Measurements from ENCODE around the gene ACKR2.

Gene ACKR2

DNA sequence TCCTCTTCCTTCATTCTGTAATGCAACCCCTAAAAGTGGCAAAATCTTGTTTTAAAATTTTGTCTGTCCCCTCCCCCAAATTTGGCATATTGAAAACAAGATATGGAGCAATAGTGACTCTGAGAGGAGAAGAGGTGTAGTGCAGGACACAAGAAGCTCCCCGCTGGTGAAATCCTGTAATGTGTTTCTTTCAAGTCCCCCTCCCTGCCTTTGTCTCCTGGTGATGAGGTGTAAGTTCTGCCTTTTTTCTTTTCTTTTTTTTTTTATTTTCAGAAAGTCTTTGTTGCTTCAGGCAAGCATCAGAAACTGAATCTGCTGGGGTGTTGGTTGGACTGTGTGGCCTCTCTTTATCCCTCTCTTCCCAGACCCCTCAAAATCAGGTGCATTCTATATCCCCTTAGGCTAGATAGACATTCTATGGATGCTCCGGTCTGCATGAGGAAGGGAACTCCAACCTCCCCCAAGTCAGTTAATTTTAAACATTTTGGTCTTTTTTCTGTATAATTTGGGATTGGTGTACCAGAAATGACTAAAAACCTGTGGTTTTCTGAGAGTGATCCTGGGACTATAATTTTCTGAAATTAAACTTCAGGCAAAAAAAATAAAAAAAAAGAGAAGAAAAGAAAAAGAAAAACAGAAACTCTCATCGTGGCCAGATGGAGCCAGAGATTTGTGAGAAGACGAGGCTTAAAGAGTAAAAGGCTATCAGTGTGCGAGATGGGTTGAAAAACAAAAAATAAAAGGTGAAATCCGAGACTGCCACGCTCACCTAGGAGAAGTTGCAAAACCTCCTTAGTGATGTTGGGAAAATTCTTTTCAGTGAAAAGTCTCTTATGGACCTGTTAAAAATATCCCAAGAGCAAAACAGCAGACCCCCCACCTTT lies 21.4 kb downstream of the ACKR2 start:
- no peak for DNase-seq

DNA sequence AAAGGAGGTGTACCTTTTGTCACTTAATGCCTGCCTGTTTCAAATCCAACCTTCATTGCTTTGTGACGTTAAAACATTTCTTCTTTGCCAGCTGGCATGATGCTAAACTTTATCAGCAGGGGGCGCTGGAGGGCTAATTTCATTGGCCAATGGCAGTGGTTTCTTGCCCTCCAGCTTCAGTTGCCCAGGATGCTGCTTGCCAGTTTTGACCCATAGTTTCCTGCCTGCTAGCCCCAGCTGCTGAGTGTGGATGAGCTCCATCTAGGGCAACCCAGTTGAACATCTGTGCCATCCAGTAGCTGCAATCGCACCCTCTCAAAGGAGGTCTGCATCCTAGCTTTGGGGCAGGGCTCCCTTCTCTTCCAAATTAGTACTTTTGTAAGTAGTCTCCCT lies 22.1 kb downstream of the ACKR2 start:
- DNase-seq: no peak

DNA sequence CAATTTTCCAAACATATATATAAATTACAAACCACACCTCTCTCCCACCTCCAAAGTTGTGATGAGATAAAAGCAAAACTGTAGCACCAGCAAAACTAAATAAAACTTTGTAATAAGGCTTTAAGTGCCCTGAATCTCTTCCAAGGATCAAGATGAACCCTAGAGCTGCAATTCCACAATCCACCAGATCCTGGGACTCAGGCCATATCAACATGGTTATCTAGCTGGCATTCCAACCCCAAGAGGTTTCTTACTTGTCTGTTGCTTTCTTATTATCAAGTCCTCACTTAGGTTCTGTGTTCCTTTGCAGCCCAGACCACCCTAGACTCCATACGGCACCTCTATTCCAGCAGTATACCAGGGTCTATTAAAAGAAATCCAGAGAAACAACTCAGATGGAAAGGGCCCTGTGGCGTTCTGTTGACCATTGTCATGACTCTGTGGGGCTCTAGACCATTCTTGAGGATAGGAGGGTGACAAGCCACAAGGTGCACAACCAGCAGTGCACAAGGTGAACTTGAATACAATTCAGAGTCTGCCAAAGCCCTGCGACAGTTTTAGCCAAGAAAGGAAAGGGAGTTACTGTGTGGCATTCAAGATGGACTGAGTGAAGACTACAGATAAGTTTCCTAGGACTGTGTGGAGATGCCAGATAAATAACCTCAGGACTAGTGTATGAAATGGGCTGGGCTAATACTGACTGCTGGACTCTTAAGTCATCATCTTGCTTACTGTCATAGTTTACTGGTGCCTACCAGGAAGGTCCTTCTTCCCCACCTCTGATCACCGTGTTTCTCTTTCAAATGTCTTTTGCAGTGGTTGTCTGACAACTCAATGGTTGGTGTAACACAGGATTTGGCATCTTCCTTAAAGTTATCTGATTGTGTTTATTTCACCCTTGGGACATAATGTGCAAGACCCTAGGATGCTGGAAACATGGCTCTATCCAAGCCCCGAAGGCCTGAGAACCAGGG lies 27.2 kb downstream of the ACKR2 start:
- no peak for DNase-seq

DNA sequence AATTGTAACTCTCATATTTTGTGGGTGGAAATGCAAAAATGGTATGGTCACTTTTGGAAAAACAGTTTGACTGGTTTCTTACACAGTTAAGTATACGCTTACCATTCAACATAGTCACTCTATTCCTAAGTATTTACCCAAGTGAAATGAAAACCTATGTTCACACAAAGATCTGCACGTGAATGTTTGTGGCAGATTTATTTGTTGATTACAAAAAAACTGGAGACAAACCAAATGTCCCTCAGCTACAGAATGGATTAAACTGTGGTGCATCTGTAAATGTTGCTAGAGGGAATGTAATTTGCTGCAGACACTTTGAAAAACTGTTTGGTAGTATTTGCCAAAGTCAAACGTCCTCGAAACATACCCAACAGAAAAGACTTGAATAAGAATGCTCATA lies 29.3 kb downstream of the ACKR2 start:
- no peak for DNase-seq

DNA sequence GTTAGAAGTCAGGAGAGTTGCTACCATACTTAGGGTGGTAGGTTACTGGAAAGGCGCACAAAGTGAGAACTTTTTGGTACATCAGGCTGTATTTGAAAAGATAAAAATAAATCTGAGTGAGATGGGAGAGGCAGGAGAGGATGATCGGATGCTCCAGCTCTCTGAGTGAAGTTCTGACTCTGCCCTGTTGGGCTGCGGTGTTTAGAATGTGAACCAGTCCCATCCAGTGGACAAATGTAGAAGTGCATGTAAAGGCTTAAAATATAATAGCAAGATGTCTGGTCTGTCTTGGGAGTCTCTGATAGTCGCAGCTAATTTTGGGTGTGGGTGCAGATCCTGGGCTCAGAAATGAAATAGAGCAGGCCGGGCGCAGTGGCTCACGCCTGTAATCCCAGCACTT lies 30.4 kb downstream of the ACKR2 start:
- no peak for DNase-seq

DNA sequence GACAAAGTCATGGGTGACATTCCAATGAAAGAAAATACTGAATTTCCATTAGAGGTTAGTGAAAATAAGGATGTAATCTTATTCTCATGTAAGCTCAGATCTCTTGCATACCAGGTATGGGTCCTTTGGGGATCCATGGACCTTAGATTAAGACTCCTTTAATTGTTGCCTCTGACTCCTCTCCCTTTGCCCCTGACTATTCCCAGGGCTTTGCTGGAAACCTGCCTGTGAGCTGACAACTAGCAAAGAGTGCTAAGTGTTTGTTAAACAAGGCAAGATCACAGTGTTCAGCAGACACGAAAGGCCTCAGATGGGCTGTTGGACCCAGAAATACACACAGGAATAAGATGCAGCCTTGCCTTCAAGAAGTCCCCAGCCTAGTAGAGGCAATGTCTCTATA lies 32.1 kb downstream of the ACKR2 start:
- DNase-seq: no peak

DNA sequence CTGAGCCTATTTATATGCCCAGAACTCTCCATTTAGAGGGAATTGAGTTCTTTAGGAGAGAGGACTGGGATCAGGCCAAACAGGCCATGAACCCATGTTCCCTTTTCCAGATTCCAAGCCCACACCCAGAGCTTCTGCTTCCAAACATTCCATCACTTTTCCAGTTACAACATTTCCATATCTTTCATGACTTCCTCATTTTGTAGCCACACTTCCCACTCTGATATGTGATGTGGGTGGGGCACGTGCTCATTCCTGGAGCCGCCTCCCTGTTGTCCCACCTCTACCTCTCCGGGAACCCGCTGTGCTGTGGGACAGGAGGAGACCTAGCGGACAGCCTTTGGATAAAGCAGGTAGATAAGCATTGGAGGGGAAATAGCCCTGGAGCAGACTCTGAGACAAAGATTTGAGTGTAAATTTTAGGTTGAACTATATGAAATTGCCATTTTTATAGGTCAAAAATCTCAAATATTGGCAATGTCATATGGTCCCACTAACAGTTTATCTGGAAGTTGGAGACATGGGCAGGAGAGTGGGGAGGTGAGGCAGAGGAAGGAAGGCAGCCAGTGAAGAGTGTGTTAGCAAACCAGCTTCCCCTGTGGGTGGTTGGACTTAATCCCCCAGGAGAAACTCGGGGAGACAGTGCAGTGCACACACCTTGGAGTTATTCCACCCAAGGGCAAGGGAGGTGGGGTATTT lies 34.6 kb downstream of the ACKR2 start:
- DNase-seq: no peak

DNA sequence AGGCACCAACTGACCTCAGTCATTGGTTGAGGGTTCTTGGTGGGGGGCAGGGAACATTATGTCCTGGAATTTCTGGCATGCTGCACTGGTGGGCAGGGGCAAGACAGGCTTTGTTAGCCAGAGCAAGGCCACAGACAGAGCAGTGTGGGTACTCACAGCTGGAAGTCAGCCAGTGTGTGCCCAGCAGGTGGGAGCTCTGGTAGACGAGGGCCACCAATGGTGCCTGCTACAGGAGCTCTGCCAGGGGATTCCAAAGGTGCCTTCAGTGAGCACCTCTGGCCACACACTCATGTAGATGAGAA lies 35.1 kb downstream of the ACKR2 start:
- no peak for DNase-seq

DNA sequence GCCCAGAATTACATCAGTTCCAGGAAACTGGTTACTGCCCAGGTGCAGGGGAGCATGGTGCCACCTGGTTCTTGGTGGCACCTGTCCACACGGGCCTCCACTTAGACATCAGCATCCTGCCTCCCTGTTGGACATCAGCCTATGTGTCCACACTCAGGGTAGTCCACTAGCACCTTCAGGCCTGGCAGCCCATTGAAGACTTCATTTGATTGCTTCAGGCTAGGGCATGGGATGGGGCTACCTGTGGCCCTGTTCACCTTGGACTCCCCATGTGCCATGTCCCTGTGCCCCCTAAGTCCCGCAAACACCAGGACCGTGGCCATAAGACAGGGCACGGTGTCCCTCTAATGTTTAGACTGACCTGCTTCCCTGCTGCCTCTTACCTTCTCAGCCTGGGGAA lies 35.6 kb downstream of the ACKR2 start:
- DNase-seq: no peak

DNA sequence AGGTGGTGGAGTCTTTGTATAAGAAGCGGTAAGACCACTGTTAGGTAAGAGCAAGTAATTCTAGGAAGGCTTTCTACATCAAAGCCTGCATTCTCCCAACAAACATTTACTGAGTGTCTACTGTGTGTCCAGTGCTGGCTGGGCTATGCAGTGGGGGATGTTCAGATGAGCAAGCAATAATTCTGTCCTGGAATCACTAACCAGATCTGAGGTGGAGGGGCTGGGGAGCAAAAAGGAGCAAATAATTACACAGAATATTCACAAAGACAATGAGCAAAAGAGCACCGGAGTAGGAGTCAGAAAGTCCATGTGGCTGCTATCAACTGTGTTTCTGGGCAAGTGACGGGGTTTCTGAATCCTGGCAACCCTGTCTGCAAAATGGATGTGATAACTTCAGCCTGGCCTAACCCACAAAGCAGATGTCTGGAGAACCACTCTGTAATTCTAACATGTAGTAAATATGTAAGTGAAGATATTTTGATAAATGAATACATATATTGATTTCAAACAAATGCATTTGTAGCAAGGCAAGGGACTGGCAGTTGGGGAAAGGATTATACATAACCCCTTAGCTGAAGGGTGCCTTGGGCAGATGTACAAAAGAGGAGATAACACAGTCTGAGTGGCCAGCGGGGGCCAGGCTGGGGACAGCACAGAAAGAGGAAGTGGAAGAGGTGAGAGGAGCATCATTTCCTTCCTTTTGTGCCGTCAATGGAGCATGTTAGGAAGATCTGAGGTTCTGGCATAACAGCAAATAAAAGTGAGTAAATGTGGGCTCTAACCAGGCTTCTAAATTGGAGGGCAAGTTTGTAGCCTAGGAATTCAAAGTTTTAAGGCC lies 37.7 kb downstream of the ACKR2 start:
- DNase-seq: no peak

DNA sequence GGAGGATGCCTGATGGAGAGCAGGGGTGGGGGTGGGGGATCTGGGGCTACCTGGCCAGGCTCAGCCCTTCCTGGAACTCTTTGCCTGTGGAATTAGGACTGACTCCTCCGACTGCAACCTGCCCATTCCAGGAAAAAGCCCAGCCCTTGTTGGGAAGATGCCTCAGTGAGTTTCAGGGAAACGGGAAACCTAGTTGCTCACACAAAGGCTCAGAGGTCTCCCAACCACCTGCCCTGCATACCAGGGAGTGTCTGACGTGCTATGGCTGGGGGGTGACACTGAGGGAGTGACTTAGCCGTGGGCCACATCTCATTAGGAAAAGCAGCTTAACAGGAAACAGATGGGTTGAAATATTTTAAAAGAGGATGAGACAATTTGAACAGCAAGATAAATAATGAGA lies 38.5 kb downstream of the ACKR2 start:
- no peak for DNase-seq

DNA sequence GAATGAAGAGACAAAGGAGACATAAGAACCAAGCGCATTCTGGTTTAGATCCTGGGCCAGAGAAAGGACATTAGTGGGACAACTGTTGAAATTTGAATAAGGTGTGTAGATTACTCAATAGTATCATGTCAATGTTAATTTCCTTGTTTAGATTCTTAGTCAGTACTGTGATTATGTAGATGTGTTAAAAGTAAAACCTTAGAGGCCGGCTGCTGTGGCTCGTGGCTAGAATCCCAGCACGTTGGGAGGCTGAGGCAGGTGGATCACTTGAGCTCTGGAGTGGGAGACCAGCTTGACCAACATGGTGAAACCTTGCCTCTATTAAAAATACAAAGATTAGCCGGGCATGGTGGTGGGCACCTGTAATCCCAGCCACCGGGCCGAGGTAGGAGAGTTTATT lies 39.8 kb downstream of the ACKR2 start:
- DNase-seq: no peak

DNA sequence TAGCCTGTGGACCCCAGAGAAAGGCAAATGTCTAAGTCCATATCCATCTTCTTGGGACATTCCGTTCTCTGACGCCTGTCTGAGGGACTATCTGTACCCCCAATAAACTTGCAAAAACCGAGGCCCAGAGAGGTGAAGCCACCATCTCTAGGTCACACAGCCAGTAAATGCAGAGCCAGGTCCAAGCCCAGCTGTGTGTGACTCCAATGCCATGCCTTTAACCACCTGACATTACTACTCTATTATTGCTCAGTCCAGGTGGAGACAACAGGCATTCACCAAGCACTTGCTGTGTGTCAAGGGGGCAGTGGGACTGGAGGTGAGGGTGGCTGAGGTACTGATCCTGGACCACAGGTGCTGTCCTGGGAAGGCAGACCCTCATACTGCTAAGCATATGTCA lies 41.0 kb downstream of the ACKR2 start:
- DNase-seq: no peak

DNA sequence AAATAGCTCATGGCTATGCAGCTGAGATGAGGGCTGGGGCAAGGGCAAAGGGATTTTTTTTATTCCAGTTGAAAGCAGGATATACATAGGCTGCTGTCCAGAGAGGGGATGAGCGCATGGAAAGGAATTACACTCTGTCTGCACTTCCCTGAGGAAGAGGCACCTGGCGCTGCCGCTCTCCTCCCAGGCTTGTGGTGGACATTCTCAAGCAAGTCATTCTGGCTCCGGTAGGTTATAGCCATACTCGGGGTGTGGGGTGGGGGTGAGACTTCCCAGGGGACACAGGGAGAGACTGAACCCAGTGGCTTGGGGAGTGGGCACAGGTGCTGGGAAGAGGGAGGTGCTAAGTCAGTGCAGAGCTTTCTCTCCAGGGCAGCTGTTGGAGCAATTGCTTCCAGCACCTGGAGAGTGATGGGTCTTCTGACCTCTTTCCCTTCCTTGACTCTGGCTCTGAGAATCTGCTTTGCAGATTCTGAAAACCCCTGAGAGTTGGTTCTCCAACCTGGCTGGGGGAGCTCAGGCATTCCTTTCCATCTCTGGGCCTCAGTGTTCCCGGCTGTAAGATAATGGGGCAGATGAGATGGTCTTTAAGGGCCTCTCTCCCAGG lies 42.1 kb downstream of the ACKR2 start:
- DNase-seq: no peak

DNA sequence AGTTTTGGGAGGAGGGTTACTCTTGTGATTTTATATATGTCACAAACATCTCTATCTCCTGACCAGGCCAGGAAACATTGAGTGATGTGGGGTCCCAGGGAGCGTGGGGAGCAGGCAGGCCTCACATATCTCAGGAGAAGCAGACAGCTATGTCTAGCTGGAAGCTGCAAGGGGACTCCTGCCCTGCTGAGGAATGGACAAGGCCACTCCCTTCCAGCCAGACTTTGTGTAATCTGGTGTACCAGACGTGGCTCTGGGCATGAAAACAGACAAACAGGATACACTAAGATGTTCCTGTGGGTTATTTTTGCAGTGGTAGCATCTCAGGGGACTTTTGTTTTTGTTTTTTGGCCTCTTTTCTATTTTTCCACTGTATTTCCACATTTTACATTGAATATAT lies 43.2 kb downstream of the ACKR2 start:
- no peak for DNase-seq

DNA sequence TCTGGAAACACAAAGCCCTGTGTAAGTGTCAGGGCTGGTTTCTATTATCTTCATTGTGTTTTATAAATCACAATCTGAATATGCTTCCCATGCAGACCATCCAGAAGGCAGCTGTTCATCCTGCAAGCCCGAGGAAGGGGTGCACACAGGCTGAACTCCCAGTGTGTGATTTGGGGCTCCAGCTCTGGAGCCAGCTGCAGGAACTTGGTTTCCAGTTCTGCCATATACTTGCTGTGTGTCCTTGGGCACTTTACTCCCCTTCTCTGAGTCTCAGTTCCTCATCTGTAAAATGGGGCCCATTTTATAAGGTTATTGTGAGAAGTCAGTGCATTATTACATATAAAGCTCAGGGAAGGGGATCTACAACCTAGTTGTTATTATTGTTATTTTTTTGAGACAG lies 43.8 kb downstream of the ACKR2 start:
- DNase-seq: no peak

DNA sequence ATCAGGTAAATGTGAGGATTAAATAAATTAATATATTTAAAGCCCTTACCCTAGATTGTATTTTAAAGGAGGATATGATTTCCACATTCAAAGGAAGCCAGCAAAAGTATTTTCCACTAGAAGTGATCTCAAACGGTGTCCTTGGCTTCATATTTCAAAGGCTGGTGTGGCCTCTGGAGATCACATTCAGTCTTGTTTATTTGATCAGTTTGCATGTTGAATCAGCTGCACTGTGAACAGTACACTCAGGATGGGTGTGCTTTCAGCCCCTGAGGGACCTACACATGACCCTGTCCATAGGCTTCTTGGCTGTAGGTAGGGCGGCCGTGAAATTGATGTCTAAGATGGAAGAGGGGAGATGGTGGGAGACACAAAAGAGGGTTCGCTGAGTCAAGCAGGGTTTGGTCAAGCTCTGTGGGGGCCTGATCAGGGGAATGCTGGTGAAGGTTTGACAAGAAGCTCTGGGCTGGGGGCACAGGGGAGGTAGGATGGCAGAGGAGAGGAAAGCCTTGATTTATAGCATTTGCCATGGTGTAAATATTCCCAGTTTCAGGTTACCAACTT lies 44.6 kb downstream of the ACKR2 start:
- no peak for DNase-seq

DNA sequence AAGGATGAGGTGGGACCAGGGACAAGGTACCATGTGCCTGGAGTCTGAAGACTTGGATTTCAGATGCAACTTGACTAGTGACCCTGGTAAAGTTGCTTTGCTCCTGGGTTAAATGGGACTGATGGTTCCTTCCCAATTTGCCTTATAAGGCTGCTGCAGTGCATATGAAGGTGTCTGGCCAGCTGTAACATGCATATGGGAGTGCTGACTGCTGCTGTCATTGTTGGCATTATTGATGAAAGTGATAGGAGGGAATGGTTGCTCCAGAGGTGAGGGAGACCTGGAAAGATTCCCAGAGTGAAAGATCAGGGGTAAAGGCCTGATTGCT lies 45.9 kb downstream of the ACKR2 start:
- DNase-seq: no peak

DNA sequence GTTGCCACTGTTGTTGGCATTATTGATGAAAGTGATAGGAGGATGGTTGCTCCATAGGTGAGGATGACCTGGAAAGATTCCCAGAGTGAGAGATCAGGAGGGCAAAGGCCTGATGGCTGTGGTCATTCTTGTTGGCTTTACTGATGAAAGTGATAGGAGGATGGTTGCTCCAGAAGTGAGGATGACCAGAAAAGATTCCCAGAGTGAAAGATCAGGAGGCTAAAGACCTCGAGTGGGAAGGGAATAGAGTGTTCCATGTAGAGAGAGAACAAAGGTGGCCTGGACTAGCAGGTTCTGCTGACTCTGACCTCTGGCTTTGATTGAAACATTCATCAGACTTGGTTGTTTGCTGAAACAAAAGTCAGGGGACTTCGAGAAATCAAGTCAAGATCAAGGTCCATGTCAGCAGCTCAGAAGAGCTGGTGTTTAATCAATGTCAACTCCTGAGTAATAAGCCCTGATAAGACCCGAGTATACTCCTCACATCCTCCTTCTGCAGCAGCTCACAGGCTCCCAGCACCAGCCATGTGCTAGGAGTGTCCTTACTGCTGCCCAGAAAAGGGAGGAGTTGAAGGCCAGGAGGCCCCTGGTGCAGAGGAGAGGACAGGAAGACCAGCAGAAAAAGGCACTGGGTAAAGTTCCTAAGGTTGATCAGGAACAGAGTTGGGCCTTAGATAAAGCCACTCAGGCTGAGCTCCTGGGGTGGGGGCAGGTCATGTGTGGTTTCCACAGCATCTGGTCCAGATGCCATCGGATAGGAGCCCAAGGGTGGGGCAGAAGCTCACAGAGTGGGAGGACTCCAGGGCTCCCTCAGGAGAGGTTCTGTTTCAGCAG lies 46.5 kb downstream of the ACKR2 start:
- DNase-seq: no peak

DNA sequence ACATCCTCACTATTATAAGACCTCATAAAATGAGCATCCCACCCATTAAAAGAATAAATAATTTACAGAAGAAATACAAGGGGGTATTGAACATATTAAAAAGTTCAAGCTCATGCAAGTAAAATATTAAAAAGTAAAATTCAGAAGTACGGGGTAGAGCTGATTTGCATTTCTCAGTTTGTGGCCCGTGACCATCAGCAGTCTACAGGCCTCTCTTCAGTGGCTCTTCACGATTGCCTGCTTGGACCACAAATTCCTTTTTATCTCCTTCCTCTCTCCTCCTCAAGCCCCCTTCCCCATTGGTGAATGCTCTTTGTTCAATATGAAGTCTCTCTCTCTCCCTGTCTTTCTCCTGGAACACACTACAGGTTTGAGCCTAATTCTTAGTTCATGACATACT lies 47.3 kb downstream of the ACKR2 start:
- no peak for DNase-seq

DNA sequence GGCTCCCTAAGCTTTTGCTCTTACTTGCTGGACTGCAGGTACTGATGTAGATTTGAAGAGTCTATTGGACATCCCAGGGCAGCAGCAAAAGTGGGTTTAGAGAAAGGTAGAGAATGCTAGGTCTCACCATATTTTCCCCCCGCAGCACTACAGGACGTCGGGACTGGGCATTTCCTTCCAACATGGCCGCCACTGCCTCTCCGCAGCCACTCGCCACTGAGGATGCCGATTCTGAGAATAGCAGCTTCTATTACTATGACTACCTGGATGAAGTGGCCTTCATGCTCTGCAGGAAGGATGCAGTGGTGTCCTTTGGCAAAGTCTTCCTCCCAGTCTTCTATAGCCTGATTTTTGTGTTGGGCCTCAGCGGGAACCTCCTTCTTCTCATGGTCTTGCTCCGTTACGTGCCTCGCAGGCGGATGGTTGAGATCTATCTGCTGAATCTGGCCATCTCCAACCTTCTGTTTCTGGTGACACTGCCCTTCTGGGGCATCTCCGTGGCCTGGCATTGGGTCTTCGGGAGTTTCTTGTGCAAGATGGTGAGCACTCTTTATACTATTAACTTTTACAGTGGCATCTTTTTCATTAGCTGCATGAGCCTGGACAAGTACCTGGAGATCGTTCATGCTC lies 55.2 kb downstream of the ACKR2 start:
- DNase-seq: no peak

All from NCI-H187 treated with DMSO at 0.1 percent for 48 hours (cell line).